Upper lobe of left lung (tissue), 4 donors: ENCODE measurements around the gene MELTF.

Source experiments
- POLR2A ChIP-seq, 4 donors: fragments of 450-650 bp; IDR thresholded peaks; one replicate each; pipeline ENCODE4 v1.5.1; 2016 to 2017; ENCODE audit warnings: antibody characterized with exemption in 4 of 4, mild to moderate bottlenecking in 2 of 4
- POLR2AphosphoS5 ChIP-seq, 2 donors: sonication (generic); formaldehyde crosslinking; IDR thresholded peaks; one replicate each; pipeline ENCODE4 v1.5.1; 2017; ENCODE audit warnings: antibody characterized with exemption in 2 of 2
- TF ChIP-seq, protein P1 (sequence below), 6 experiments: fragments of 450-650 bp in 4 of 6; fragments of 200-600 bp in 2 of 6; sonication (generic) in 2 of 6; IDR thresholded peaks; one replicate each; pipeline ENCODE4 v1.5.1; 2016 to 2019; ENCODE audit warnings: antibody characterized with exemption in 6 of 6

DNA sequence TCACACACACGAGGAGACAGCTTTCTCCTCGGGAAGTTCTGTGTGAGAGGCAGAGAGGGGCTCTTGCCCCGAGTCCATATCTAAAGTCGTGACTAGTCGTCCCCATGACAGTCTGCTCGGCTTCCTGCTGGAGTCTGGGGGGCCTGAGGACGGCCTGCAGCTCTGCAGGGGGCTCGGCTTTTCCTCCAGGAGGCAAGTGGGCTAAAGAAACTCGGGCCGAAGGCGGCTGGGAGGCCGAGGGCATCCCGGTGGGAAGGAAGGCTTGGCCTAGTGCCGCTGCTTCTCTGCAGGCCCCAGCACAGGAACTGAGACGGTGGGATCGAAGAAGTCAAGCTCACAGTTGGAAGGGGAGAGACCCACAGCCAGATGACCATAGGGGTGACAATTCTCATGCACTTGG is 35.6 kb downstream of the MELTF start:
- no peak for TF ChIP-seq POLR2A (IDR thresholded peaks at IDR 0.05)
- TF ChIP-seq, protein P1, sequence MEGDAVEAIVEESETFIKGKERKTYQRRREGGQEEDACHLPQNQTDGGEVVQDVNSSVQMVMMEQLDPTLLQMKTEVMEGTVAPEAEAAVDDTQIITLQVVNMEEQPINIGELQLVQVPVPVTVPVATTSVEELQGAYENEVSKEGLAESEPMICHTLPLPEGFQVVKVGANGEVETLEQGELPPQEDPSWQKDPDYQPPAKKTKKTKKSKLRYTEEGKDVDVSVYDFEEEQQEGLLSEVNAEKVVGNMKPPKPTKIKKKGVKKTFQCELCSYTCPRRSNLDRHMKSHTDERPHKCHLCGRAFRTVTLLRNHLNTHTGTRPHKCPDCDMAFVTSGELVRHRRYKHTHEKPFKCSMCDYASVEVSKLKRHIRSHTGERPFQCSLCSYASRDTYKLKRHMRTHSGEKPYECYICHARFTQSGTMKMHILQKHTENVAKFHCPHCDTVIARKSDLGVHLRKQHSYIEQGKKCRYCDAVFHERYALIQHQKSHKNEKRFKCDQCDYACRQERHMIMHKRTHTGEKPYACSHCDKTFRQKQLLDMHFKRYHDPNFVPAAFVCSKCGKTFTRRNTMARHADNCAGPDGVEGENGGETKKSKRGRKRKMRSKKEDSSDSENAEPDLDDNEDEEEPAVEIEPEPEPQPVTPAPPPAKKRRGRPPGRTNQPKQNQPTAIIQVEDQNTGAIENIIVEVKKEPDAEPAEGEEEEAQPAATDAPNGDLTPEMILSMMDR (IDR thresholded peaks at IDR 0.05): no peak
- no peak for TF ChIP-seq POLR2AphosphoS5 (IDR thresholded peaks at IDR 0.05)
